Esophagus muscularis mucosa (tissue), 4 donors: Measurements from ENCODE around the gene IL20RA. TPM values are rescaled to one million over a fixed set of nuclear protein-coding genes. Genes with fewer than 3 reads are reported as not detected.

Source experiments
- DNase-seq: peaks from one replicate; pipeline ENCODE4 v3.0.0-alpha.2; 2017; ENCODE audit errors: extremely low spot score
- H3K27ac ChIP-seq, 4 donors: fragments of 200-600 bp; sonication (generic); replicated peaks in 1 of 4; 1 replicate in 3 of 4; 2 replicates in 1 of 4; pipeline ENCODE4 v1.5.1; 2016 to 2019; ENCODE audit warnings: mild to moderate bottlenecking in 1 of 4
- H3K27me3 ChIP-seq, 4 donors: fragments of 200-600 bp; sonication (generic); one replicate each; pipeline versions ENCODE4 v1.5.1 to v1.6.0; 2016 to 2019
- H3K36me3 ChIP-seq, 4 donors: fragments of 200-600 bp; sonication (generic); one replicate each; pipeline ENCODE4 v1.5.1; 2016 to 2019
- H3K4me1 ChIP-seq, 4 donors: fragments of 200-600 bp; sonication (generic); one replicate each; pipeline ENCODE4 v1.5.1; 2016 to 2019
- H3K4me3 ChIP-seq, 4 donors: fragments of 200-600 bp; sonication (generic); 1 replicate in 2 of 4; 2 replicates in 2 of 4; pipeline ENCODE4 v1.5.1; 2016 to 2019; ENCODE audit warnings: mild to moderate bottlenecking in 4 of 4, moderate library complexity in 1 of 4
- H3K9me3 ChIP-seq, 4 donors: fragments of 200-600 bp; sonication (generic); 1 replicate in 3 of 4; 2 replicates in 1 of 4; pipeline ENCODE4 v1.5.1; 2016 to 2019
- CTCF ChIP-seq, 3 experiments: fragments of 200-600 bp in 2 of 3; fragments of 450-650 bp in 1 of 3; sonication (generic) in 2 of 3; IDR thresholded peaks; one replicate each; pipeline ENCODE4 v1.5.1; 2017 to 2019; ENCODE audit warnings: antibody characterized with exemption in 3 of 3, mild to moderate bottlenecking in 2 of 3, moderate library complexity in 1 of 3
- EP300 ChIP-seq: sonication (generic); formaldehyde crosslinking; IDR thresholded peaks from one replicate; pipeline ENCODE4 v1.6.1; 2017; ENCODE audit warnings: antibody characterized with exemption
- POLR2A ChIP-seq: fragments of 450-650 bp; IDR thresholded peaks from one replicate; pipeline ENCODE4 v1.6.1; 2017; ENCODE audit warnings: antibody characterized with exemption, moderate library complexity, mild to moderate bottlenecking, low read depth
- POLR2AphosphoS5 ChIP-seq, 2 donors: sonication (generic); formaldehyde crosslinking; IDR thresholded peaks; one replicate each; pipeline ENCODE4 v1.6.1; 2017; ENCODE audit warnings: antibody characterized with exemption in 2 of 2
- whole genome bisulfite sequencing: methylation state at CpG from one replicate; pipeline ENCODE4 v1.1.5; 2018; 5-methylcytosine and 5-hydroxymethylcytosine counted together
- intact Hi-C: fragments of 100-400 bp; cut with DNase I; formaldehyde crosslinking; loops from one replicate; pipeline ENCODE4 v1.15.1; 2023
- total RNA-seq, 4 donors: library from RNA; depleted of rRNA; stranded (reverse); fragments of >200 nt; gene quantifications; one replicate each; pipeline versions ENCODE4 v1.1.0 to v1.2.1, GENCODE V29; 2016

The IL20RA gene
- total RNA-seq, 4 donors from 2014 or later, result 1.6 to 5.0 (median 2.2) TPM

DNA sequence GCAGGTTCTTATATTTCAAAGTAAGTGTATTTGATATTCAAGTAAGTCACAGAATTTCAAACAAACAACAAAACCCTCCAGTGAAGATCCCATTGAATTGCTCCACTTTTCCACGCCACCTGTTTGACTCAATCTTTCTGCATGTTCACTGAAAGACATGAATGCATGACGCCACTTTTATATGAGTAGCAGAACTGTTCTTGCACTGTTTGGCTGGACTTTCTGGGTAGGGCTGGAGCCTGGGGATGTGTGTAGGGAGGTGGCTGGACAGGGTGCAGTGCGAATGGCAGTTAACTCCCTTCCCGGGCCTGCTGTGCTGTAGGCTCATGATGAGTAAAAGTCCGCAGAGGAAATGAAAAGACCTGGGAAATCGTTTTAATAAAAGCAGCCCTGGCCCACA, 39.7 kb downstream of the IL20RA start:
- Histone ChIP-seq H3K27ac (no peak overlapping the region), H3K4me3 (no peak overlapping the region), H3K9me3 (no peaks in the 10 kb centered on the region), H3K36me3 (no peaks in the 10 kb centered on the region), H3K4me1 (no peaks in the 10 kb centered on the region), H3K27me3 (no peaks in the 10 kb centered on the region)
- intact Hi-C loops, result no loop called here
- TF ChIP-seq POLR2AphosphoS5 (IDR thresholded peaks at IDR 0.05) (no peak), CTCF (IDR thresholded peaks at IDR 0.05) (no peak), POLR2A (no peak), EP300 (no peak)
- 85% methylated on average over 6 of the region's 6 CpGs for WGBS
- peak; percentile 60 for DNase-seq

- Histone ChIP-seq H3K4me3 (no peak overlapping the region), H3K27ac (no peak overlapping the region), H3K4me1 (no peaks in the 10 kb centered on the region), H3K36me3 (no peaks in the 10 kb centered on the region), H3K9me3 (no peaks in the 10 kb centered on the region), H3K27me3 (no peaks in the 10 kb centered on the region)
- 85% methylated on average over 3 of the region's 3 CpGs for WGBS
- DNase-seq, result peak; percentile 53
- intact Hi-C loops, result no loop called here
- no peak for TF ChIP-seq POLR2AphosphoS5 (IDR thresholded peaks at IDR 0.05)
- TF ChIP-seq CTCF (IDR thresholded peaks at IDR 0.05), result no peak
- no peak for TF ChIP-seq EP300
- TF ChIP-seq POLR2A, result no peak
Measured at GRCh38 chr6:137002505-137002904, 42.3 kb downstream of the IL20RA start.

DNA sequence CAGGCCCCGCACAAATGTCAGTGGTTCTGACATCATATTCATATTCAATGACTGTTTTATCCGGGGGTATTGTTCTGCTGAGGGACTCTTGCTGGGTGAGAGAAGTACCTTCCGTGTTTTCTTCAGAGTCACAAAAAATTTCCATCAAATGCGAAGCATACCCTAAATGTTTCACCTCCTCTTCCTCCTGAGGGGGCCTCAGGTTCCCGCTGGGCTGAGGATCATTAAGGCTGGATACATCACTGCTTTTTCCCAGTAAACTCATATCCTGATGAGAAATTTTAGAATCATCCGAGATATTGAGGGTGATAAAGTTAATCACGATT, 42.8 kb downstream of the IL20RA start:
- intact Hi-C loops, result no loop called here
- H3K27me3 ChIP-seq, result no peaks in the 10 kb centered on the region
- H3K27ac ChIP-seq, result no peak overlapping the region
- TF ChIP-seq EP300, result no peak
- TF ChIP-seq POLR2A, result no peak
- no peak for TF ChIP-seq POLR2AphosphoS5 (IDR thresholded peaks at IDR 0.05)
- no peak for TF ChIP-seq CTCF (IDR thresholded peaks at IDR 0.05)
- no peak overlapping the region for H3K4me3 ChIP-seq
- H3K36me3 ChIP-seq, result no peaks in the 10 kb centered on the region
- H3K9me3 ChIP-seq, result no peaks in the 10 kb centered on the region
- H3K4me1 ChIP-seq, result no peaks in the 10 kb centered on the region
- WGBS, result 62% methylated on average over 7 of the region's 7 CpGs
- DNase-seq, result no peak

DNA sequence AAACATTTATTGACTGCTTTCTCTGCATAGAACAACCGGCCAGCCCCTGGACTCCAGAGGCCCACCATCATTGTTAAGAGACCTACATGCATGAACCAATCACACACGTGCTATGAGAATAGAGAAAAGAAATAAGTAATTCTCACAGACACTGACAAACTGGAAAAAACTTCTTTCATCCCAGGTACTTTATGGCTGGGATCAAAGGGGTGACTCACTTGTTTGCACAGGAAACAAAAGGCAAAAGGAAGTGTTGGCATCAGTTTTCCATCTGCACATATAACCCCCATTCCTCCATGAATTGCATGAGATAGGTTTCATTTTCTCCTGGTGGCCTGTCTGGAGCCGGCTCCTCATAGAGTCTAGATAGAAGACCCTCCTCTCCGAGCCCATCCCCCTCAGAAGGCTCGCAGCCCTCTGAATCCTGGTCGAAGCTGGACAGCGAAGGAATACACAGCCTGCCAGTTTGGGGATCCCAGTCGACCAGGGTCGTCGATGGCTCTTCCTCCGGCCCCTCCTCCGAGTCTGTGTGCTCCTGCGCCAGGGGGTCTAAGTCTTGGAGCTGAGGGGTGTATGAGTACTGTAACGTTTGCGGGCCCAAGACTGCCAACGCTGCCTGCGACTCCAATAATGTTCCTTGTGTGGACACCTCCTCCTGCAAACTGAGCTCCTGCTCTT, 43.3 kb downstream of the IL20RA start:
- no peak overlapping the region for H3K4me3 ChIP-seq
- 52% methylated on average over 15 of the region's 17 CpGs for WGBS
- no peaks in the 10 kb centered on the region for H3K4me1 ChIP-seq
- TF ChIP-seq POLR2AphosphoS5 (IDR thresholded peaks at IDR 0.05) (no peak), POLR2A (no peak)
- no peaks in the 10 kb centered on the region for H3K27me3 ChIP-seq
- DNase-seq, result peak; percentile 82
- H3K27ac ChIP-seq, result no peak overlapping the region
- H3K36me3 ChIP-seq, result no peaks in the 10 kb centered on the region
- no peaks in the 10 kb centered on the region for H3K9me3 ChIP-seq
- intact Hi-C loops, result no loop called here

DNA sequence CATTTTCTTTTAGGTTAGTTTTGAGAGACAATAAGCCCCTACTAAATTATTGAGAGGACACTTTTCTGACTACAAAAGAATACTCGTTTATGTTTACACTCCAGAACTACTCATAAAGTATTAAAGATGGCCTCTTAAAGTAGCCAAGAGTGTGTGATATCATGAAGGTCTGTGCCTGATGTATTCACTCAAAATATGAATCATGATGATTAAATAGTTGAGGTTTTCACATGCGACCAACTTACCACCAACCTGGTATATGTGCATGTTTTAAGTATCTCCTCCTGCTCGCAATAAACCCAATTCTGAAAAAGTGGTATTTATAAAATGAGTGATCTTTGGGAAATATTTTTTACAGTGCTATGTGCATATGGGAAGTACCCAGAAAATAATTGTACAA, 43.9 kb downstream of the IL20RA start:
- no peak overlapping the region for H3K27ac ChIP-seq
- H3K27me3 ChIP-seq, result no peaks in the 10 kb centered on the region
- no peaks in the 10 kb centered on the region for H3K36me3 ChIP-seq
- 57% methylated on average over 3 of the region's 3 CpGs for WGBS
- no peak for TF ChIP-seq POLR2A
- no peak for TF ChIP-seq POLR2AphosphoS5 (IDR thresholded peaks at IDR 0.05)
- no peak for TF ChIP-seq CTCF (IDR thresholded peaks at IDR 0.05)
- TF ChIP-seq EP300, result no peak
- H3K9me3 ChIP-seq, result no peaks in the 10 kb centered on the region
- intact Hi-C loops, result no loop called here
- no peaks in the 10 kb centered on the region for H3K4me1 ChIP-seq
- no peak overlapping the region for H3K4me3 ChIP-seq
- no peak for DNase-seq
